ENCODE data around the gene SLC34A3. TPM values are rescaled to one million over a fixed set of nuclear protein-coding genes. Genes with fewer than 3 reads are reported as not detected.

SLC34A3 gene
- total and polyA plus RNA-seq, 2 of the 8 experiments (the other 6 are each of a cell fraction or from before 2014, with no cell fraction given): 0.08 TPM; not detected in 1

DNA sequence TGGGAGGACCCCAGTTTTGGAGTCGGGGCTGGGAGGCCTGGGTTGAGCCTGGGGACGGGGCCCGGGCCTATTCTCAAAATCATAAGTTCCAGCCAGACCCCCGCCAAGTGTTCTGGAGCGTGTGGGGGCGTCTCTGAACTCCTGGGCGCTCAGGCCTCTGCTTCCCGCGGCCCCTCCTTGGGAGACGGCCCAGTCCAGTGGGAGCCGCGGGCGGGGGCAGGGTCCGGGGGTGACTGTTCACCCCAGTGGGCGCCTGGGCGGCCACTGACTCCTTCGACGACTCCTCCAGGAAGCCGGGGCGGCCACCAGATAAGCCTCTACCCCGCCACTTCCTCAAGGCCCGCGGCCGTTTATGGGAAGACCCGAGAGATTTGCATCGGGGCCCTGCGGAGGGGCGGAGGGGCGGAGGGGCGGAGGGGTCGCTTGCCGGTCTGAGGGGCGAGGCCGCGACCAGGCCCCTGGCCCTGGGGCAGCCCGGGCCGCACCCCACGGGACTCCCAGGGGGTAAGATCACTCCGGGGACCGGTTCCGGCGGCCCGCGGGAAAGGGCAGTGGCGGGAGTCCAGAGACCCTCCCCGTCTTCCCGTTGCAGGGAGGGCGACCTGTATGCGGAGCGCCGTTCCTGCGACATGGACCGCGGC is 47.5 kb downstream of the SLC34A3 start:
- Histone ChIP-seq H3K79me2 (ENCODE audit: control insufficient read depth in 1 of 2, insufficient read depth in 2 of 2, low read length in 2 of 2) (no peaks in the 10 kb centered on the region), H4K91ac (replicated peaks; ENCODE audit: insufficient read length, low read length) (peak overlapping the region; percentile 73), H4K5ac (ENCODE audit: insufficient read length, low read depth, low read length) (no peak overlapping the region), H3K4me2 (ENCODE audit: insufficient read depth in 1 of 2, low read depth in 2 of 2, low read length in 2 of 2) (peak overlapping the region; percentile 58 to 80; a peak in 3 of 4 replicates), H2AFZ (ENCODE audit: low read length) (no peak overlapping the region), H3K27ac (ENCODE audit: low read depth, low read length) (no peak overlapping the region), H3K23me2 (ENCODE audit: low read depth, low read length) (peaks cover 13% of the 10 kb centered on the region; the same call in 1 of the 2 replicates), H4K8ac (ENCODE audit: extremely low read depth, insufficient read depth, low read length) (peak overlapping the region; percentile 65; the same call in 1 of the 2 replicates), H2BK15ac (ENCODE audit: low read length) (no peak overlapping the region), H3K4me1 (replicated peaks in 1 of 4; ENCODE audit: control insufficient read depth in 3 of 4, insufficient read depth in 4 of 4, low read length in 3 of 4) (peaks cover 0 to 27% (median 18%) of the 10 kb centered on the region in 4 experiments; a peak in 6 of 7 replicates), H3K4me3 (ENCODE audit: extremely low read depth in 1 of 4, insufficient read depth in 2 of 4, low read depth in 3 of 4, low read length in 4 of 4) (peak overlapping the region; percentile 26 to 70 (median 58)), H3K56ac (replicated peaks; ENCODE audit: insufficient read length, low read depth, low read length) (peak overlapping the region; percentile 64), H3K14ac (ENCODE audit: insufficient read length) (no peak overlapping the region), H3K23ac (ENCODE audit: insufficient read length) (no peak overlapping the region), H3K9me3 (ENCODE audit: insufficient read depth in 2 of 2, low read depth in 1 of 2, low read length in 1 of 2) (no peaks in the 10 kb centered on the region; a peak in 1 of 4 replicates), H4K20me1 (replicated peaks in 1 of 2; ENCODE audit: control insufficient read depth in 1 of 2, insufficient read depth in 2 of 2, low read length in 2 of 2) (peaks cover 0 to 13% of the 10 kb centered on the region in 2 experiments), H3K18ac (ENCODE audit: extremely low read depth, low read length) (peak overlapping the region; percentile 68), H2BK20ac (ENCODE audit: low read length) (no peak overlapping the region), H3K9ac (replicated peaks in 1 of 4; ENCODE audit: extremely low read depth in 1 of 4, low read depth in 3 of 4, low read length in 3 of 4) (no peak overlapping the region; a peak in 1 of 7 replicates), H3K27me3 (replicated peaks in 1 of 4; ENCODE audit: control insufficient read depth in 3 of 4, extremely low read depth in 1 of 4, insufficient read depth in 3 of 4, low read length in 3 of 4) (peaks cover 2 to 27% (median 14%) of the 10 kb centered on the region in 4 experiments; a peak in 6 of 7 replicates), H2BK12ac (ENCODE audit: low read depth, low read length) (no peak overlapping the region), H2BK120ac (replicated peaks; ENCODE audit: low read depth, low read length) (no peak overlapping the region), H2AK5ac (ENCODE audit: low read depth, low read length) (no peak overlapping the region), H3K79me1 (ENCODE audit: low read depth, low read length) (no peaks in the 10 kb centered on the region; the same call in 1 of the 2 replicates), H2BK5ac (ENCODE audit: low read depth, low read length) (peak overlapping the region; percentile 60; the same call in 1 of the 2 replicates), H3K4ac (replicated peaks; ENCODE audit: insufficient read length, low read depth, low read length) (peak overlapping the region; percentile 13), H3K36me3 (ENCODE audit: control insufficient read depth in 2 of 4, insufficient read depth in 4 of 4, low read length in 3 of 4) (peaks cover 0 to 12% (median 1%) of the 10 kb centered on the region in 4 experiments; a peak in 3 of 8 replicates)
- TF ChIP-seq EZH2 (IDR thresholded peaks at IDR 0.05; ENCODE audit: low read depth, low read length, severe bottlenecking): peak; percentile 54
- no peak for TF ChIP-seq SP2 (IDR thresholded peaks at IDR 0.05; ENCODE audit: low read length)
- DNase-seq (ENCODE audit: low read depth in 1 of 2, low spot score in 2 of 2) (peak in 1 of 2 experiments; percentile 77), FAIRE-seq (no peak)
- WGBS, 2 experiments (ENCODE audit: extremely low coverage in 1 of 2, insufficient coverage in 1 of 2, insufficient read length in 1 of 2, insufficient replicate concordance in 2 of 2, low coverage in 1 of 2, low lambda C conversion rate in 2 of 2, missing lambda C conversion rate in 1 of 2): 8% methylated on average over 39 of the region's 54 CpGs; no CpG with 5 or more reads in 1 of the 2 experiments
- ChIA-PET POLR2A (ENCODE audit: partially characterized antibody) (interaction anchor here (0.5 to 47.8 kb wide), 9 partner anchors 9 to 432 kb away, joined by 3 to 1462 read pairs (median 8); partner anchors contain the start of genes CYSRT1, NDOR1, NELFB and NRARP), CTCF (ENCODE audit: partially characterized antibody) (interaction anchor here (0.7 to 2.7 kb wide), 11 partner anchors 9 to 210 kb away, joined by 3 to 10 read pairs (median 3); partner anchors contain the start of genes NELFB, NRARP and STPG3)

Measured in H1 (cell line).